HG03280 (cell line): Measurements from ENCODE around the gene NR6A1.
A peak's percentile ranks its signal among the peaks of the same experiment; 100 is the strongest.

Experiments used
- ATAC-seq: cut with Tn5 transposase; IDR thresholded peaks from one replicate; pipeline ENCODE4 v1.9.1; 2021; ENCODE audit warnings: mild to moderate bottlenecking, moderate library complexity; ENCODE audit not compliant: unreplicated experiment

Gene NR6A1

DNA sequence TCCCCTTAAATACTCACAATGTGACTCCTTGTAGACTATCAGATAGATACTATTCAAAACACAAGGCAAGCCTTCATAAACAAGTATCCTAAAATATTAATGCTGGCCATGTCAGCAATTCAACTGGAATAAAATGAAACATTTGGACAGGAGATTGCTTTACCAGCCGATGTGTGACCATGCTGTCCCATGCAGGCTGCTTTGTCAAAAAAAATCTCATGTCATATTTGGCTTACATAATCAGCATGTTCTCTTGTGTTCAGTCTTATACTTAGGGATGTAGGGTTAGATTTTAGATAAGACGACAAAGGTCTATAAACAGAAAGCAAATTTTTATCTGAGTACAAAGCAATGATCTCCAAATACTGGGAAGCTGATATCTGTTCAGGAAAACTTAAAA lies 108.5 kb downstream of the NR6A1 start:
- ATAC-seq: no peak

GRCh38 chr9:124661271-124661670 lies 109.8 kb downstream of the NR6A1 start:
- ATAC-seq: no peak

DNA sequence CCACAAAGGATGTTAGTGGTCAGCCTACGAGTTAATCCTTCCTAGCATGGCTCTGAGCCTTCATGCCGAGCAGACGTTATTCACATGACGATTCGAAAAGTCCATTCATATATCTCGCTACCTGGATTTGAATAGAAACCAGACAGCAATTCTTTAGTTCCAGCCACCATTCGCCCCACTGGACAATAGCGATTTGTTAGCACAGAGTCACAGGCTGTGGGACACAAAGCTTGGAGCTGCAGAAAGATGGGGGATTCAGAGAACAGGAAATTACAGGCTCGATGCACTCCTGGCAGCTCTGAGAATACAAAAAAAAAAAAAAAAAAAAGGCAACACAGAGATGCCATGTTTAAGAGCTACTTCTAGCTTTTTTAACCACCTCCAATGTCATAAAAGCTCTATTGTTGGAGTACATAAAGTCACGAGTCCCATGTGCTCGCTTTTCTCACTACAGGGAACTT lies 110.7 kb downstream of the NR6A1 start:
- ATAC-seq: no peak

DNA sequence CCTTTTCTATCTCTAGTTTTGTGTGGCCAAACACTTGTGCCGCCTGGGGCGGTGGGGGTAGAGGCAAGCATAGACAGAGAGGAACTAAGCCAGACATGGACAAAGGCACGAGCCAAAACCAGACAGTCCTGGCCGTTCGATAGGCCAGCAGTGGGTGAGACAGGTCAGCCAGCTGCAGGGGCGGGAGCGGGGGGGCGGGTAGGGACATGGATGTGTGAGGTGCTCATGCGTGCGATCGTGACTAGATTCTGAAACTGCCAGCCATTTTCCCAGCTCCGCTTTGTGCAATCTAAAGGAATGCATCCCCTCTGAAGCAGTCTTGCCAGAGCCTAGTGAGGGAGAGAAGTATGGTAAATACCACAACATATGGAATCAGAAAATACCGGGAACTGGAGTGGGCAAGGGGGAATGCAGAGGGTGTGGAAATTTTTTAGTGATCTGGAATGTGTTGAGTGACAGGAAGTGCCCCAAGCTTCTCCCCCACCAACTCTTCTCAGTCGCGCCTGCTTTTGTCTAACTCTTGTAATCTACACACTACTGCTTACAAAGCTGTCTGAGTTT lies 111.9 kb downstream of the NR6A1 start:
- no peak for ATAC-seq

DNA sequence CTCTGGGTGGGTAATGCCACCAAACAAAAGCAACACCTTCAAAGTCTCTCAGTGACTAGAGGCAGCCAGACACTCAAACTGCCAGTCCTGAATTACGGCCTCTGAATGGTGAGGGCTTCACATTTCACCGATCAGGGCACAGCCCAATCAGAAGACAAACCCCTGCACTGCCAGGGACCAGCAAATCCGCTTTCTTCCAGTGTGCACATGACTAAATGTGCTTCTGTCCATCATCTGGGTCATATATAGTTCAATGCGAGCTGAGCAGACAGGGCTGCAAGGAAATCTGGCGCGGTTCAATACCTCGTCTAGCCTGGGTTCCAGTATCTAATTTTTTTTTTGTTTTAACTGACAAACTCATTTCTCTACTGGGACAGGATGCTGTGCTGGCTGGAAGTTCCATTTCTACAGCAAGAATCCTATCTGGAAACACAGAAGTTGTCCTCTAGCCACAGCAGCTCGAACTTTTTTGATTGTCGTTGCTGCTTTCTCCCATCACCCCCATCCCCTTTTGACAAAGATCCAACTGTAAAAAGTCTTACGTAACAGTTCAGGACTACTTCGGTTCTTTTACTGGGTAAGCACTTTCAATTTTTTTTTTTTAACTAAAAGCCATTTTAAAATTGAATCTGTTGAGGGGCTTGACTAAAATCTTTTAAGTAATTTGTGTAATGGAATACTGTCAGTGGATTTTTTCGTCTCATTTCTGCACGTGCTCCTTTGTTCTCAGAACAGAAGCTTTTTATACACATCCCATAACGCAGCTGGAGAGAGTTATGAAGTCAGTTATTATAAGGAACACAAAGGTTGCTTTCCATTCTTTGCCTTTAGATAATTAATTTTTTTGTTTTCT lies 112.7 kb downstream of the NR6A1 start:
- ATAC-seq: peak; percentile 60

GRCh38 chr9:124657516-124657915 lies 113.6 kb downstream of the NR6A1 start:
- ATAC-seq: no peak

DNA sequence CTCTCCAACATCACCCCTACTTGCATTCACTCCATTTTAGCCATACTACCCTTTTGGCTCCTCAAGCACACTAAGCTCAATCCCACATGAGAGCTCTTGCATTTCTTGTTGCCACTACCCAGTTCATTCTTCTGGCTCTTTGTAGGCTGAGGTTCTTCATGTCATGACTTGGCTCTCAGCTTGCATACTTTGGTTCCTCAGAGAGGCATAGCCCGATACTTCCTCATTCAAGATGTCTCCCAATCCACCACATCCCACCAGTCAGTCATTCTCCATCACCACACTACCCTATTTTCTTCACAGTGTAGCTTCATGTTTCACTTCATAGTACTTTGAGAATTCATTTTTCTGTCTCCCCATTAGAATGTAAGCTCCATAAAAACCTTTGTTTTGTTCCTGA lies 116.7 kb downstream of the NR6A1 start:
- ATAC-seq: no peak

- no peak for ATAC-seq
These were observed 118.3 kb downstream of the NR6A1 start for GRCh38 chr9:124652615-124653393.

DNA sequence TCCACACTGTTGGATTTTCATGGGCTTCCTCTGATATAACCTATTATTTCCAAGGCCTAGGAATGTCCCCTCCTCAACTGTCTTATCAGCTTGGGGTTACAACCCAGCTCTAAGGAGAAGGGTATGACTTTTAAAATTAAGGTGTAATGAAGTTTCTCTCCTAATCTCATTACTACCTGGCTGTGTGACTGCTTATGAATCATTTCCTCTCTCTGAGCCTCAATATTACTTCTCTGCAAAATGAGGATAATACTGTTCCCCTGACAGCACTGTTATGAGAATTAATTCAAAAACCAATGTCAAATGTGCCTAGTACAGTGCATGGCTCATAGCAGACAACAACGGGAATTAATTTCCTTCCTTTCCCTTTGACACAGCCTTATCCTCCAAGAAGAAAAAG lies 118.9 kb downstream of the NR6A1 start:
- no peak for ATAC-seq

DNA sequence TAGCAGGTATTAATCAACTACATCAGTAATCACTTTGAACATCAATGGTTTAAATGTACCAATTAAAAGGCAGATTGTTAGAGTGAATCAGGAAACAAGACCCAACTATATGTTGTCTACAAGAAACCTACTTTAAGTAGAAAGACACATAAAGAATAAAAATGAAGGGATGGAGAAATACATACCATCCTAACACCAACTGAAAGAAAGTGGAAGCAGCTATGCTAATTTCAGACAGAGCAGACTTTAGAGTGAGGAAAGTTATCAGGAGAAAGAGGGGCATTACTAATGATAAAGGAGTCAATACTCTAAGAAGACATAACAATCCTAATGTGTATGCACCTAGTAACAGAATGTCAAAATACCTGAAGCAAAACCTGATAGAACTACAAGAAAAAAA lies 125.8 kb downstream of the NR6A1 start:
- ATAC-seq: no peak

GRCh38 chr9:124639637-124640036 lies 131.5 kb downstream of the NR6A1 start:
- no peak for ATAC-seq

DNA sequence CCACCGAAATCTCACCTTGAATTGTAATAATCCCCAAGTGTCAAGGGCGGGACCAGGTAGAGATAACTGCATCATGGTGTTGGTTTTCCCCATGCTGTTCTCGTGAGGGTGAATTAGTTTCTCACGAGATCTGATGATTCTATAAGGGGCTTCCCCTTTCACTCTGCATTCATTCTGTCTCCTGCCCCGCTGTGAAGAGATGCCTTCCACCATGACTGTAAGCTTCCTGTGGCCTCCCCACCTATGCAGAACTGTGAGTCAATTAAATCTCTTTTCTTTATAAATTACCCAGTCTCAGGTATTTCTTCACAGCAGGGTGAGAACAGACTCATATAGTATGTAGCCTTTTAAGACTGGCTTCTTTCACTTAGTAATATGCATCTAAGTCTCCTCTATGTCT lies 135.8 kb downstream of the NR6A1 start:
- no peak for ATAC-seq

DNA sequence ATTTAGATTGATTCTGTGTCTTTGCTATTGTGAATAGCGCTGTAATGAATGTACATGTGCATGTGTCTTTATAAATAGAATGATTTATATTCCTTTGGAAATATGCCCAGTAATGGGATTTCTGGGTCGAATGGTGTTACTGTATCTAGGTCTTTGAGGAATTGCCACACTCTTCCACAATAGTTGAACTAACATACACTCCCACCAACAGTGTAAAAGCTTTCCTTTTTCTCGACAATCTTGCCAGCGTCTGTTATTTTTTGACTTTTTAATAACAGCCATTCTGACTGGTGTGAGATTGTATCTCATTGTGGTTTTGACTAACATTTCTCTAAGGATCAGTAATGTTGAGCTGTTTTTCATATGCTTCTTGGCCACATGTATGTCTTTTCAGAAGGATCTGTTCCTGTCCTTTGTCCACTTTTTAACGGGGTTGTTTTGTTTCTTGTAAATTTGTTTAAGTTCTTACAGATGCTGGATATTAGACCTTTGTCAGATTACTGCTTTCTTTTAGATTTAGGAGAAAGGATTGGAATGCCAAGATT lies 139.0 kb downstream of the NR6A1 start:
- ATAC-seq: no peak

GRCh38 chr9:124631326-124631725 lies 139.8 kb downstream of the NR6A1 start:
- no peak for ATAC-seq

DNA sequence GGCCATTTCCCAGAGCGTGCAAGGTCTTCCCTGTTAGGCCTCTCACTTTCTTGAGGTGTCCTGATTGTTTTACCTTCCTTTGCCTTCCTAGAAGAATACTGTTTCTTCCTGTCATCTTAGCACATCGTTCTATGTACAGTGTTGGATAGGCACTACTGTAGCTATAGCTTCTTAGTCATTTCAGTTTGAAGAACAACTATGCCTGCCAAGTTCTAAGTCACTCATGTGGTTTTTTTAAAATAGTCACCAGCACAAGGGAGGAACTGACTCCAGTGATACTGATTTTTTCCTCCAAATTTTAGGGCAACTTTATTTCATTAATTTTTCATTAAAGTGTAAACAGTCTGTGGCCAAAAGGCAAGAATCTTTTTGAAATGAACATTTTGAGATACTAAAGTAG lies 141.5 kb downstream of the NR6A1 start:
- no peak for ATAC-seq

GRCh38 chr9:124628741-124629140 lies 142.4 kb downstream of the NR6A1 start:
- no peak for ATAC-seq

- no peak for ATAC-seq
These were observed 144.8 kb downstream of the NR6A1 start for GRCh38 chr9:124626276-124626675.

GRCh38 chr9:124625087-124625486 lies 146.0 kb downstream of the NR6A1 start:
- ATAC-seq: no peak

- ATAC-seq: no peak
These were observed 146.4 kb downstream of the NR6A1 start for GRCh38 chr9:124624735-124624992.

GRCh38 chr9:124623966-124624734 lies 147.0 kb downstream of the NR6A1 start:
- no peak for ATAC-seq

DNA sequence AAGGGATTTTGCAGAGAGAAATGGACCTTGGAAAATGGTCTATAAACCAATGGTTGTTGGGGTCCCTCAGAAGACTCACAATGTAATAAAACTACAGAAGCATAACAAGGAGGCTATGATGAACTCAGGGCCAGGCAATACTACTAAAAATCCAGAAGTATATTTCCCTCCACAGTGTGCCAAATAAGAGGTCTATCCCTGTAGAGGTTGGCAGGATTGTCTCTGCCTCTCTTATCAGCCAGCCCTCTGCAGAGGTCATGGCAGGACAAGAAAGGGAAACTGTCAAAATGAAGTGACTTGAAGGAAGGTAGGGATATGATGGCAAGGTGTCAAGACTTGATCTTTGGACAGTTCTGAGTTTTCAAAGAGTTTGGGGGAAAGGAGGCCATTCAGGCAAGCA lies 148.2 kb downstream of the NR6A1 start:
- ATAC-seq: no peak
